GM19193 (cell line): ENCODE measurements around the gene ASPG.

Experiments
- POLR2A ChIP-seq: IDR thresholded peaks from 4 replicates; pipeline ENCODE4 v1.6.1; 2011; ENCODE audit not compliant: insufficient read depth, insufficient read length; ENCODE audit errors: extremely low read depth

The ASPG gene

DNA sequence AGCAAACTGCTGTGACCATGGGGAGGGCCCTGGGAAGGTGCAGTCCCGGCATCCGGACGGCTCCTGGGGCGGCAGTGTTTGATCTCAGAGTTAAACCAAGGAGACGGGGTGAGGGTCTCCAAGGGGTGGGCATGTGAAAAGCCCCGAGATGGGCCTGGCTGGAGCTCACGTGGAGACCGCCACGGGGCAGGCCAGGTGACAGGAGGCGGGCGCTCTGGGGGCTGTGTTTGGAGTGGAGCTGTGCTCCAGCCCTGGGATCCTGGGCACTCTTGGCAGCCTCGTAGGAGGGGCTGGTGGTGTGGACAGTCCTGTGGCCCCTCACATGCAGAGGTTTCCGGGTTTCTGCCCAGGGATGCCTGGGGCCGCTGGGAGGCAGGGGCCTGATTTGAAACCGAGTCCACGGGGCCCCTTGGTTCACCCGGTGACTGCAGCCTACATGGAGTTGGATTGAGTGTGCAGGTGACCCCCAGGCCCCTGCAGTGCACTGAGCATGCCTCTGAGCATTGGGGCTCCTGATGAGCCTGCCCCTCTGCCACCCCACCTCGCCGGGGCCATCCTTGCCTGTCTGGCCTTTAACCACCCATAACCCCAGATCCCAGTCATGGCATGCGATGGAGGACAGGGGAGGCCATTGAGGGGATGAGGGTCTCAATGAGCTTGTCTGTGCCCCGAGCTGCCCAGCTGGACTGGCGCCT, 61.3 kb downstream of the ASPG start:
- no peak for TF ChIP-seq POLR2A

DNA sequence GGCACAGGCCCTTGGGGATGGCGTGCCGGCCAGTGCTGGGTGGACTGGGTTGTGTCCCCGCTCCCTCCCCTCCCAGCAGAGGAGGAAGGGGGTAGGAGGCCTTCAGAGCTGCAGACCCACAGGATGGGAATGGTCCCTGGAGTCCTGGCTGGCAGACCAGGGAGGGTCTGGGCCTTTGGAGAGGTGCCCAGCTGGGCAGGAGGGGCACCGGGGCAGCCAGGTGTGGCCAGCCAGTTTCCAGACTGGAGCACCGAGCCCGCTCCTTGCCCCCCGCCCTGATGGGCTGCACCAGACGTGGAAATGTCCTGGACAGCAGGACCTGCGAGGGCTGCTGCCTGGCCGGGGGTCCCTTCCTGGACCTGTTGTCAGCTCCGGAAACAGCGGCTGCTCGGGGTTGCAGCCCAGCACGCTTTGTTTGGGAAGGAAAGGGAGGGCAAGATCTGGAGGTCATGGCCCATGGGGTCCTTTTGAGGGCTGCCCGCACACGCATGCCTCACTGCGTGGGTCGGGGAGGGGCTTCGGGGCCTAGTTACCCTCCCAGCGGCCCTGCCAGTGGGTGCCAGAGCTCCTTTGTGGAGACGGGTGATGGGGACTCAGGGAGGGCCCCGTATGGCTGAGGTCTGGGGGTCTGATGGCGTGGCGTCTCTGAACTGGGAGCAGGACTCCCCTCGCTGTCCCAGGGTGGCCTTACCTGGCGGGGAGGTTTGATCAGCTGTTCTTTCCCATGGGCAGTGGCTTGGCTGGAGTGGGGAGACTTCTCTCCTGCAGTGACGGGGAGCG, 62.0 kb downstream of the ASPG start:
- no peak for TF ChIP-seq POLR2A

DNA sequence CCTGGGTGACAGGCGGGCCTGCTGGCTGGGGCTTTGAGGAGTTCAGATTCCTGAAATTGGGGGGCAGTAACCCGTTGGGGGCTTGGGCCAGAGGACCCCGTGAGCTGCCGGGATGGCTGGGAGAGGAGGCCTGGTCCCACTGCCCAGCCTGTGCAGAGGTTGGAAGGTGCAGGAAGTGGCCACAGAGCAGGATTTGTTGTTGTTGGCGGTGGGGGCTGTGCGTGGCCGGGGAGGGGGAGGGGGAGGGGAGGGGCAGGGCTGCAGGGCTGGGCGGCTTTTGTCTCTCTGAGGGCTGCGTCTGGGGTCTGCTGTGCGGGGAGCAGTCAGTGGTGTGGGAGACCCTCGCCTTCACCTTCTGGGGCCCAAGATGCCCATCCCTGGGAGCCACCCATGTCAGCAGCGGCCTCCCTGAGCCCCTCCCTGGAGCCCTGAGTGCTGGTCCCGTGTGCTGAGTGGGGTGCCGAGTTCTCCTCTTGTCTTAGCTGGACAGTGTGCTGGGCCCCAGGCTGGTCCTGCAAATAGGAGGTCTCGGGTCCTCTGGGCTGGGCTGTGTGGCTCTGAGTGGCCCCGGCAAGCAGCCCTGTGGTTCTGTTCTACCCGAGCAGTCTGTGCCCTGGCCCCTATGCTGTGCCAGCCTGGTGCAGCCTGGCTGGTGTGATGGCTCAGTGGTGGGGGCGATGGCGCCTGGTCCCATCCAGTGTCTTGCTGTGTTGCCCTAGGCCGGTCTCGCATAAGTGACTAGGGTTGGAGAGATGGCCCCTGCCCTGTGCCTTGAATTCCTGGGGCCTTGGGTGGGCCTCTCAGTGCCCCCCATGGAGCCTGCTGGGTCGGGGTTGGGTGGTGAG, 63.2 kb downstream of the ASPG start:
- TF ChIP-seq POLR2A: no peak

- no peak for TF ChIP-seq POLR2A
Observed at GRCh38 chr14:104149278-104149595, 63.7 kb downstream of the ASPG start.

DNA sequence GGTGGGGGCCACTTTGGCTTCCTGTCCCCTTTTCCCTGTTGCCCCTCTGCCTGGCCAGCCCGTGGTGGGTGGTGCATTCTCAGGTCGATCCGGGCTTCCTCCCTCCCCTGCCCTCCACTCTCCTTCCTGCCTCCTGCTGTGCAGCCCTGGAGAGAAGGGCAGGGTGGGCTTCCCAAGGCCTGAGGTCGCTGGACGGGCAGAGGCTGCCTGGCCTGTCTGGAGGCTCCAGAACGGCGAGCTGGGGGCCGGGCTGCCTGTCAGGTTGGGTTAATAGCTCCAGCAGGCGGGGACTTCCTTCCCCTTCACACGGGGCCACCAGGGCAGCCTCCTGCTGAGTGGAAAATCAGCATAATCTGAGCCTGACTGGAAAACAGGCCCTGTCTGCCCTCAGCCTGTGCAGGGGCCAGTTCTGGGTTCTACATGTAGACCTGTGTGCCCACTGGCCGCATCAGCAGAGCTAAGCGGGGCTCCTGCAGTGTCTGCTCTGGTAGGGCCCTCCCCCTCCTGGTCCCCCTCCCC, 64.2 kb downstream of the ASPG start:
- TF ChIP-seq POLR2A: no peak

- TF ChIP-seq POLR2A: no peak
Observed at GRCh38 chr14:104150136-104151025, 64.9 kb downstream of the ASPG start.

DNA sequence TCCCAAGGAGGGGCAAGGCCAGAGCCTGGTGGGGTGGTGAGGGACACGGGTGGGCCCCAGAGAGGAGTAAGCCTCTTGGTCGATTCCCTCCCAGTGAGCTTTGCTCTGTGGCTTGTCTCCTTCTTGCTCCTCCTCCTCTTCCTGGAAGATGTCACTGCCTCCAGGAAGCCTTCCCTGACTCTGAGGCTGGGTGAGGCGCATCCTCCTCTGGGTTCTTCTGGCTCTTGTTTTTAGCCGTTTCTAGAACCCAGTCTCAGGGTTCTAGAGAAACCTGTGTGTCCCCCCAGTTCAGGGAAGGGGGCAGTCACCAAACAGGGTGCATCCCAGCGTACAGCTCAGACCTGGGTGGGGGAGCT, 65.5 kb downstream of the ASPG start:
- no peak for TF ChIP-seq POLR2A

GRCh38 chr14:104151566-104152245, 66.2 kb downstream of the ASPG start:
- no peak for TF ChIP-seq POLR2A

DNA sequence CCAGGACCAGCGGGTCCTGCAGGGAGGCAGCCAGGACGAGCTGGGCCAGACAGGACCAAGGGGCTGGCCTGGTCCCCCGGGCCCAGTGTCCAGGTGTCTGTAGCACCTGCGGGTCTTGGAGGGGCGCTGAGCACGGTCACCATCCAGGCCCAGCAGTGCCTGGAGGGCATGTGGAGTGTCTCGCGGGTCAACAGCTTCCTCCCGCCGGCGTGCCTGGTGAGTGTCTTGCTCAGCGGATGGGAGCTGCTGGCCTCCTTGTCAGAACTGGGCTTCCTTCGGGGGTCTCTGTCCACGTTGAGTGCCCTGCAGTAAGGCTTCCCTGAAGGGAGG, 66.7 kb downstream of the ASPG start:
- no peak for TF ChIP-seq POLR2A

GRCh38 chr14:104152686-104153393, 67.3 kb downstream of the ASPG start:
- no peak for TF ChIP-seq POLR2A

GRCh38 chr14:104154246-104154645, 68.7 kb downstream of the ASPG start:
- TF ChIP-seq POLR2A: no peak

DNA sequence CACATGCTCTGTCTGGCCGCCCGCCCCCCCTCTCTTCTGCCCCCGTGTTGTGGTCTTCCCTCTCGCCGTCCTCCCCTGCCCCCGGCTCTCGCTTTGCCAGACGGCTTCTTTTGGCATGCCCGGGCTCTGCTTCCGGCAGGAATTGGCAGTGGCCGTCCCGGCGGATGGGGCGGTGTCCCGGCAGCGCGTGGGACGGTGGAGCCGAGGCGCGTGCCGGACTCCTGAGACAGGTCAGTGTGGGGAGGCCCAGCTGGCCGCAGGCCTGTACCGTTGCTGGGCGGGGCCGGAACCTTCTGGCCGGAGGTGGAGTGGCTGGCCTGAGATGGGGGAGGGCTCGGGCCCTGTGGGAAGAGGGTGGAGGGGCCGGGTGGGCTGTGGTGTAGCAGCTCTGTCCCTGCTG, 70.0 kb downstream of the ASPG start:
- no peak for TF ChIP-seq POLR2A

DNA sequence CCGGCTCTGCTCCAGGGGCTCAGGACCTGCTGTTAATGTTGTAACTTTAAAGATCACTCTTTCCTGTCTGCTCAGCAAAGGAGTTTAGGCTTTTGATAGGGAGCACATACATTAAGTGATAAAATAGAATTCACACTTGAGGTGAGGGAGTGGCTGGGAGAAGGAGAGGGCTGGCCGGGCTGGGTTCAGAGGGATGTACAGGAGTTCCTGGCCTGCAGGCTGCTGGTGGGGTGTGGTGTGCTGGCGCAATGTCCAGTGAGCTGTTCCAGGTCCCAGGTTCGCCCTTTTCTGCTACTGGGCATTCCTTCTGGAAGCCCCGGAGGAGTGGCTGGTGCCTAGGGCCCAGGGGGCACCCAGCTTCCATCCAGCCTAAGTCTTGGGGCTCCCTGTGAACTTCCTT, 70.6 kb downstream of the ASPG start:
- TF ChIP-seq POLR2A: no peak
